NCI-H748 (cell line): ENCODE data around the gene ZSCAN21.
"Not testable (repeated sequence)": the region's sequence is repeated elsewhere in the genome, so short reads cannot be mapped to it uniquely, and the experiment has no call there.

Experiments
- DNase-seq: peaks from one replicate; lab custom pipeline; 2025; ENCODE audit not compliant: unreplicated experiment; lab: John Stamatoyannopoulos, UW

The ZSCAN21 gene

GRCh38 chr7:100049441-100050291 is at the start of gene ZSCAN21:
Gene ZSCAN21 (plus strand): TSS chr7:100049774. CDS start chr7:100057007, 7,233 bp downstream.
- peak; percentile 86 for DNase-seq

DNA sequence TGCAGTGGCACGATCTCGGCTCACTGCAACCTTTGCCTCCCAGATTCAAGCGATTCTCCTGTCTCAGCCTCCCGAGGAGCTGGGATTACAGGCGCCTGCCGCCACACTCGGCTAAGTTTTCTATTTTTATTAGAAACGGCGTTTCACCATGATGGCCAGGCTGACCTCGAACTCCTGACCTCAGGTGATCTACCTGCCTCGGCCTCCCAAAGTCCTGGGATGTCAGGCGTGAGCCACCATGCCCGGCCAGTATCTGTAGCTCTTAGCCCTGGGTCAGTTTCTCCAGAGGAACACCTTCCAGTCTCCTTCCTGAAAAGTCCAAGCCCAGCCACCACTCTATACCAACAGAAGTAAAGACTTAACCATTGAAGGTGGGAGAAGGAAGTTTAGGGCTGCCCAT is 49.3 kb upstream of the ZSCAN21 start:
- no peak for DNase-seq

- peak; percentile 86 for DNase-seq
Measured at GRCh38 chr7:100003711-100004661, 45.6 kb upstream of the ZSCAN21 start.

GRCh38 chr7:100007887-100008286 is 41.7 kb upstream of the ZSCAN21 start:
- peak; percentile 32 for DNase-seq

- DNase-seq: no peak
Measured at GRCh38 chr7:100008525-100008924, 41.0 kb upstream of the ZSCAN21 start.

- not testable (repeated sequence) for DNase-seq
Measured at GRCh38 chr7:100009952-100010351, 39.6 kb upstream of the ZSCAN21 start.

DNA sequence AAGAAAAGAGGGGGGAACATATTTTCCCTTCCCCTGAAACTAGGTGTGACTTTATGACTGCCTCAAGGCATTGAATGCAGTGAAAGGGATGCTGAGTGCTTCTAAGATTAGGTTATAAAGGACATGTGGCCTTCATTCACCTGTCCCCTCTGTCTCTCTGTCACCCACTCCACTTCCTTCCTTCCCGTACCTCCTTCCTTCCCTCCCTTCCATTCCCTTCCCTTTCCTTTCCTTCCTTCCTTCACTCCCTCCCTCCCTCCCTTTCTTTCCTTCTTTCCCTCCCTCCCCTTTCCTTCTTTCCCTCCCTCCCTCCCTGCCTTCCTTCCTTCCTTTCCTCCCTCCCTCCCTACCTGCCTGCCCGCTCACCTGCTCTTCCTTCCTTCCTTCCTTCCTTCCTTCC is 38.7 kb upstream of the ZSCAN21 start:
- DNase-seq: no peak

GRCh38 chr7:100011516-100011915 is 38.1 kb upstream of the ZSCAN21 start:
- DNase-seq: no peak

DNA sequence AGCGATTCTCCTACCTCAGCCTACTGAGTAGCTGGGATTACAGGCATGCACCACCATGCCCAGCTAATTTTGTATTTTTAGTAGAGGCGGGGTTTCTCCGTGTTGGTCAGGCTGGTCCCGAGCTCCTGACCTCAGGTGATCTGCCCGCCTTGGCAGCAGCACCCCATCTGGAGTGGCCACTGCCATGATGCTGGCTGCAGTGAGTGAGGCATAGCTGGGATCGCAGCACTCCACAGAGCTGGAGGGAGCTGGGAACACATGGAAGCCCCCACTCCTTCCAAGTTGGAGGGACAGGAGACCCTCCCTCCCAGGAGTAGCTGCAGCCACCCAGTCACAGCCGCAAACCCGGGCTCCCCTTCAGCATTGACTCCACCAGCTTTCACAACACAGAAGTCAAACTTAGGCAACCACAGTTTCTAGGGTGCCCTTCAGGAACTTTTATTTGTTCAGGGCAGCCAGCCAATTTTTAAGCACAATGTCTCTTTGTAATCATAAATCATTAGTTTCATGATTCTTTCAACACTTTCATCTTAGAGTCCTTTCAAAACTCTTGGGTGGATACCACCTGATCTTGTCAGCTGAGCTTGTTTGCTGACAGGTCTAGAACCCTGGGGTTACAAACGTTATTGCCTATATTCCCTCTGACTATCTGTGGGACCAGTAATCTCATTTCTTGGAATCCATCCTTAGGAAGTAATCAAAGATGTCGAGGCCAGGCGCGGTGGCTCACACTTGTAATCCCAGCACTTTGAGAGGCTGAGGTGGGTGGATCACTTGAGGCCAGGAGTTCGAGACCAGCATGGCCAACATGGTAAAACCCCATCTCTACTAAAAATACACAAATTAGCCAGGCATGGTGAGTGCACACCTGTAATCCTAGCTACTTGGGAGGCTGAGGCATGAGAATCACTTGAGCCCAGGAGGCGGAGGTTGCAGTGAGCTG is 36.9 kb upstream of the ZSCAN21 start:
- DNase-seq: not testable (repeated sequence)

- no peak for DNase-seq
Measured at GRCh38 chr7:100013328-100013676, 36.3 kb upstream of the ZSCAN21 start.

- DNase-seq: peak; percentile 94
Measured at GRCh38 chr7:100015232-100016214, 34.1 kb upstream of the ZSCAN21 start, which contains the start of gene ZKSCAN1. Gene ZKSCAN1 (plus strand): TSS chr7:100015596. CDS start chr7:100023507, 7,911 bp downstream.

DNA sequence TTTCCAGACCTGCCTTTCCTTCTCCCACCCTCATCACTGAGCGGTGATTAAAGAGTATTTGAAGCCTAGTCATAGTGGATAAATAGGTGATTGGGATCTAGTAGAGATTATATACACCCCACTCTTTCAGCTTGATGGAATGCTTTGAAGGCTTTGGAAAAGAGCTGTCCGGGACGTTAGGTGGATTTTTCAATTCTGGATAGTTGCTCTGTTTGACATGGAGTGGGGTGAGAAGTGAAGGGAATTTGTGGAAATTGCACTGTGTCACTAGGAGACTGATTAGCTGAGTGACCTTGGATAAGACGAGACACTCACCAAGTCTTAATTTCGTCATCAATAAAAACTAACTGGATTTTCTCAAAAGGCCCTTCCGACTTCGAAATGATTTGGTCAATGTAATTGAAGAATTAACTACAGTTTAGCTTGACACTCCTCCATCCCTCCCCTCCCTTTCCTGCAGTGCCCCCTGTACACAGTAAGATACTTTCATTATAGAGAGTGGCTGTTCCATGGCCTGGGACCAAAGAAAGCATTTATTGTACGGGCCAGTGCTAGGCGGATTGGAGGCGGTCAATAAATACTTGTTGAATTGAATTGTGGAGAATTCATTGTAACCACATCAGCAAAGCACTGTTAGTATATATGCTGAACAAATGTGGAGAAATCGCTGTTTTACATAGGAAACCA is 33.2 kb upstream of the ZSCAN21 start:
- no peak for DNase-seq

DNA sequence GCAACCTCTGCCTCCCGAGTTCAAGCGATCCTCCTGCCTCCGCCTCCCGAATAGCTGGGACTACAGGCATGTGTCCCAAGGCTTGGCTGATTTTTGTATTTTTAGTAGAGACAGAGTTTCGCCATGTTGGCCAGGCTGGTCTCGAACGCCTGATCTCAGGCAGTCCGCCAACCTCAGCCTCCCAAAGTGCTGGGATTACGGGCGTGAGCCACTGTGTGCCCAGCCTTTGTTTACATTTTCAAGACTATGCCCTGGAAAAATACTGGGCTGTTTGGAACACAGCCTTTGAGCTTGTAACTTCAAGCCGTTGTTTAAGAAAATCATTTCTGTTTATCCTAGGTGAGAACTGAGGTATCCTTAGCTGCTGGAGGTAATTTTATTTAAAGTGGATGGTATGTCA is 32.3 kb upstream of the ZSCAN21 start:
- DNase-seq: no peak

DNA sequence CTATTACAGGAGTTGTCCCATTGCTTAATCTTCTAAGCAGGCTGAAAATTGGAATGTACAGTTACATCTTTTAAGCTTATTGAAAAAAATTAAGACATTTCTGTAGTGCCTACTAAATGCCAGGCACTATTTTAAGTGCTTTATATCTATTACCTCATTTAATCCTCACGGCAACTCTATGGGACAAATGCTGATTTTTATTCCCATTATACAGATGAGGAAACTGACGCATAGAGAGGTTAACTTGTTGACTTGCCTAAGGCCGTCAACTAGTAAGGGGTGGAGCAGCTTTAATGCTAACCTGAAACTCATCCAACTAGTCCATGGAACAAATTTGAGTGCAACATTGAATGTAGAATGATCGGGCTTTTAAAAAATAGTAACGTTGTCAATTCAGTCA is 31.7 kb upstream of the ZSCAN21 start:
- DNase-seq: no peak

DNA sequence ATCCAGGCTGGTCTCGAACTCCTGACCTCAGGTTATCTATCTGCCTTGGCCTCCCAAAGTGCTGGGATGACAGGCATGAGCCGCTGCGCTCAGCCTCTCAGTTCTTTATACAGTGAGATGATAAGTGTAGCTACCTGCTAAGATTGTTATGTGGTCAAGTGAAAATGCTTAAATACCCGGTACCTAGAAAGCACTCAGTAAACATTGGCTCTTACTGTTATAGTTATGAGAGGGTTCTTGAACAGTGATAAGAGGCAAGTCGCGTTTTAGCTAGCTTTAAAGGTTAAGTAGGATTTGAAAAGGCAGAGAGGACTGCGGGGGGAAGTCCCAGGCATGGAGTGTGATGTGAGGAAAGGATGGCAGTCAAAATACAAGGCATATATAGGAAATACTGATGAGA is 29.7 kb upstream of the ZSCAN21 start:
- DNase-seq: no peak

DNA sequence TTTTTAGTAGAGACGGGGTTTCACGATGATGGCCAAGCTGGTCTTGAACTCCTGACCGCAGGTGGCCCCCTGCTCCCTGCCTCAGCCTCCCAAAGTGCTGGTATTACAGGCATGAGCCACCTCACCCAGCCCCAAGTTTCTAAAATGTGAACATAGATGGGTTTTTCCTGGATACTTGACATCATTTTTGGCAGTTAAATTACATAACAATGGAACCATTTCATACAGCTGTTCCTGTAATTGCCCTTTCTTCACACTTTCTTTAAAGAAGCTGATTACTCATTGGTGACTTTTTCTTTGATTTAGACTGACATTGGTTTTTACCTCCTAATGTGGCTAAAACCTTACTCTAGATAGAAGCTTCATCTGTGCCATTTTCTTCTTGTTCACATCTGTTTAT is 28.3 kb upstream of the ZSCAN21 start:
- no peak for DNase-seq

- DNase-seq: no peak
Measured at GRCh38 chr7:100022621-100023020, 27.0 kb upstream of the ZSCAN21 start.

GRCh38 chr7:100023526-100023925 is 26.0 kb upstream of the ZSCAN21 start:
- no peak for DNase-seq
